SK-N-SH treated with all-trans-retinoic acid at 6 μM for 48 hours (cell line): ENCODE measurements around the gene PRC1.

Experiments
- ATAC-seq: fragments of 200-7000 bp; cut with Tn5 transposase; 3 replicates; pipeline ENCODE4 v1.9.1; 2020; ENCODE audit warnings: mild to moderate bottlenecking, moderate library complexity
- ARNTL ChIP-seq: fragments of 450-650 bp; formaldehyde crosslinking; IDR thresholded peaks from 2 replicates; pipeline ENCODE4 v1.5.0; 2020; ENCODE audit warnings: low read depth, mild to moderate bottlenecking, moderate library complexity, borderline replicate concordance
- BACH2 ChIP-seq: fragments of 250-450 bp; sonication (Bioruptor Pico); IDR thresholded peaks from 2 replicates; pipeline ENCODE4 v1.9.0; 2021; ENCODE audit warnings: mild to moderate bottlenecking, borderline replicate concordance
- CSDC2 ChIP-seq: fragments of 250-450 bp; sonication (Bioruptor Pico); IDR thresholded peaks from 2 replicates; pipeline ENCODE4 v1.5.0; 2020; ENCODE audit warnings: mild to moderate bottlenecking, moderate library complexity
- ESRRG ChIP-seq: fragments of 250-450 bp; sonication (Bioruptor Pico); IDR thresholded peaks from 2 replicates; pipeline ENCODE4 v1.6.1; 2021; ENCODE audit warnings: mild to moderate bottlenecking
- GLIS3 ChIP-seq: fragments of 250-450 bp; sonication (Bioruptor Pico); IDR thresholded peaks from 2 replicates; pipeline ENCODE4 v1.5.0; 2020; ENCODE audit warnings: mild to moderate bottlenecking, moderate library complexity
- ISL1 ChIP-seq: fragments of 250-450 bp; sonication (Bioruptor Pico); IDR thresholded peaks from 2 replicates; pipeline ENCODE4 v2.1.2; 2022; ENCODE audit warnings: mild to moderate bottlenecking, moderate library complexity
- OSR1 ChIP-seq: fragments of 250-450 bp; sonication (Bioruptor Pico); IDR thresholded peaks from 2 replicates; pipeline ENCODE4 v1.8.0; 2022; ENCODE audit warnings: moderate library complexity, mild to moderate bottlenecking, inconsistent platforms
- TCF4 ChIP-seq: fragments of 250-450 bp; sonication (Bioruptor Pico); IDR thresholded peaks from 2 replicates; pipeline ENCODE4 v1.8.0; 2021; ENCODE audit warnings: mild to moderate bottlenecking, moderate library complexity, borderline replicate concordance
- TOX ChIP-seq: fragments of 250-450 bp; sonication (Bioruptor Pico); IDR thresholded peaks from 2 replicates; pipeline ENCODE4 v1.8.0; 2021; ENCODE audit warnings: mild to moderate bottlenecking, moderate library complexity, borderline replicate concordance
- ZC3H10 ChIP-seq: fragments of 250-450 bp; sonication (Bioruptor Pico); IDR thresholded peaks from 2 replicates; pipeline ENCODE4 v1.5.1; 2021; ENCODE audit warnings: mild to moderate bottlenecking, moderate library complexity
- ZFP3 ChIP-seq: fragments of 250-450 bp; sonication (Bioruptor Pico); IDR thresholded peaks from 2 replicates; pipeline ENCODE4 v1.5.0; 2020; ENCODE audit warnings: mild to moderate bottlenecking, moderate library complexity
- ZFP30 ChIP-seq: fragments of 450-650 bp; formaldehyde crosslinking; IDR thresholded peaks from 2 replicates; pipeline ENCODE4 v1.5.0; 2022; ENCODE audit warnings: mild to moderate bottlenecking, moderate library complexity
- ZNF565 ChIP-seq: fragments of 450-650 bp; formaldehyde crosslinking; conservative IDR thresholded peaks from 2 replicates; pipeline ENCODE4 v1.5.0; 2020; ENCODE audit warnings: low read depth, mild to moderate bottlenecking, moderate library complexity
- ZNF70 ChIP-seq: fragments of 450-650 bp; formaldehyde crosslinking; IDR thresholded peaks from 2 replicates; pipeline ENCODE4 v1.5.0; 2020; ENCODE audit warnings: mild to moderate bottlenecking, moderate library complexity
- ZNF8 ChIP-seq: fragments of 450-650 bp; formaldehyde crosslinking; IDR thresholded peaks from 2 replicates; pipeline ENCODE4 v1.5.0; 2020; ENCODE audit warnings: mild to moderate bottlenecking, moderate library complexity
- TF ChIP-seq, protein P1 (sequence below): fragments of 250-450 bp; sonication (Bioruptor Pico); IDR thresholded peaks from 2 replicates; pipeline ENCODE4 v1.8.0; 2020; ENCODE audit warnings: mild to moderate bottlenecking, moderate library complexity, borderline replicate concordance
- TF ChIP-seq, protein P2 (sequence below): fragments of 250-450 bp; sonication (Bioruptor Pico); IDR thresholded peaks from 2 replicates; pipeline ENCODE4 v1.8.0; 2021; ENCODE audit warnings: low read depth, mild to moderate bottlenecking, moderate library complexity, borderline replicate concordance
- TF ChIP-seq, protein P3 (sequence below): fragments of 250-450 bp; sonication (Bioruptor Pico); IDR thresholded peaks from 2 replicates; pipeline ENCODE4 v1.5.1; 2021; ENCODE audit warnings: mild to moderate bottlenecking, moderate library complexity
- TF ChIP-seq, protein P4 (sequence below): fragments of 250-450 bp; sonication (Bioruptor Pico); IDR thresholded peaks from 2 replicates; pipeline ENCODE4 v1.5.0; 2020; ENCODE audit warnings: mild to moderate bottlenecking, moderate library complexity

Gene PRC1

DNA sequence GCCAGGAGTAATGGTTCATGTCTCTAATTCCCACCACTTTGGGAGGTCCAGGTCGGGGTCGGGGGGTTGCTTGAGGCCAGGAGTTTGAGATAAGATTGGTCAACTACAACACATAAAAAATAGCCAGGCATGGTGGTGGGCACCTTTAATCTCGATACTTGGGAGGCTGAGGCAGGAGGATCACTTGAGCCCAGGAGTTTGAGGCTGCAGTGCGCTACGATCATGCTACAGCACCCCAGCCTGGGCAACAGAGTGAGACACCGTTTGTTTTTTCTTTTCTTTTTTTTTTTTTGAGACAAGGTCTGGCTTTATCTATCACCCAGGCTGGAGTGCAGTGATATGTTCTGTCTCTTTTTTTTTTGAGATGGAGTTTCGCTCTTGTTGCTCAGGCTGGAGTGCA, 29.4 kb upstream of the PRC1 start:
- TF ChIP-seq ZNF70 (CRISPR knock-in tag) = no peak
- TF ChIP-seq GLIS3 (CRISPR knock-in tag) = no peak
- TF ChIP-seq BACH2 = no peak
- TF ChIP-seq TCF4 (CRISPR knock-in tag) = no peak
- TF ChIP-seq ZFP3 (CRISPR knock-in tag) = no peak
- TF ChIP-seq, protein P1, sequence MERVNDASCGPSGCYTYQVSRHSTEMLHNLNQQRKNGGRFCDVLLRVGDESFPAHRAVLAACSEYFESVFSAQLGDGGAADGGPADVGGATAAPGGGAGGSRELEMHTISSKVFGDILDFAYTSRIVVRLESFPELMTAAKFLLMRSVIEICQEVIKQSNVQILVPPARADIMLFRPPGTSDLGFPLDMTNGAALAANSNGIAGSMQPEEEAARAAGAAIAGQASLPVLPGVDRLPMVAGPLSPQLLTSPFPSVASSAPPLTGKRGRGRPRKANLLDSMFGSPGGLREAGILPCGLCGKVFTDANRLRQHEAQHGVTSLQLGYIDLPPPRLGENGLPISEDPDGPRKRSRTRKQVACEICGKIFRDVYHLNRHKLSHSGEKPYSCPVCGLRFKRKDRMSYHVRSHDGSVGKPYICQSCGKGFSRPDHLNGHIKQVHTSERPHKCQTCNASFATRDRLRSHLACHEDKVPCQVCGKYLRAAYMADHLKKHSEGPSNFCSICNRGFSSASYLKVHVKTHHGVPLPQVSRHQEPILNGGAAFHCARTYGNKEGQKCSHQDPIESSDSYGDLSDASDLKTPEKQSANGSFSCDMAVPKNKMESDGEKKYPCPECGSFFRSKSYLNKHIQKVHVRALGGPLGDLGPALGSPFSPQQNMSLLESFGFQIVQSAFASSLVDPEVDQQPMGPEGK (CRISPR knock-in tag) = no peak
- no peak for TF ChIP-seq ARNTL (CRISPR knock-in tag)
- no peak for TF ChIP-seq ZC3H10 (CRISPR knock-in tag)
- TF ChIP-seq, protein P2, sequence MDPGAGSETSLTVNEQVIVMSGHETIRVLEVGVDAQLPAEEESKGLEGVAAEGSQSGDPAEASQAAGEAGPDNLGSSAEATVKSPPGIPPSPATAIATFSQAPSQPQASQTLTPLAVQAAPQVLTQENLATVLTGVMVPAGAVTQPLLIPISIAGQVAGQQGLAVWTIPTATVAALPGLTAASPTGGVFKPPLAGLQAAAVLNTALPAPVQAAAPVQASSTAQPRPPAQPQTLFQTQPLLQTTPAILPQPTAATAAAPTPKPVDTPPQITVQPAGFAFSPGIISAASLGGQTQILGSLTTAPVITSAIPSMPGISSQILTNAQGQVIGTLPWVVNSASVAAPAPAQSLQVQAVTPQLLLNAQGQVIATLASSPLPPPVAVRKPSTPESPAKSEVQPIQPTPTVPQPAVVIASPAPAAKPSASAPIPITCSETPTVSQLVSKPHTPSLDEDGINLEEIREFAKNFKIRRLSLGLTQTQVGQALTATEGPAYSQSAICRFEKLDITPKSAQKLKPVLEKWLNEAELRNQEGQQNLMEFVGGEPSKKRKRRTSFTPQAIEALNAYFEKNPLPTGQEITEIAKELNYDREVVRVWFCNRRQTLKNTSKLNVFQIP (CRISPR knock-in tag) = no peak
- TF ChIP-seq, protein P3, sequence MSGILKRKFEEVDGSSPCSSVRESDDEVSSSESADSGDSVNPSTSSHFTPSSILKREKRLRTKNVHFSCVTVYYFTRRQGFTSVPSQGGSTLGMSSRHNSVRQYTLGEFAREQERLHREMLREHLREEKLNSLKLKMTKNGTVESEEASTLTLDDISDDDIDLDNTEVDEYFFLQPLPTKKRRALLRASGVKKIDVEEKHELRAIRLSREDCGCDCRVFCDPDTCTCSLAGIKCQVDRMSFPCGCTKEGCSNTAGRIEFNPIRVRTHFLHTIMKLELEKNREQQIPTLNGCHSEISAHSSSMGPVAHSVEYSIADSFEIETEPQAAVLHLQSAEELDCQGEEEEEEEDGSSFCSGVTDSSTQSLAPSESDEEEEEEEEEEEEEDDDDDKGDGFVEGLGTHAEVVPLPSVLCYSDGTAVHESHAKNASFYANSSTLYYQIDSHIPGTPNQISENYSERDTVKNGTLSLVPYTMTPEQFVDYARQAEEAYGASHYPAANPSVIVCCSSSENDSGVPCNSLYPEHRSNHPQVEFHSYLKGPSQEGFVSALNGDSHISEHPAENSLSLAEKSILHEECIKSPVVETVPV (CRISPR knock-in tag) = no peak
- TF ChIP-seq ZFP30 = no peak
- TF ChIP-seq, protein P4, sequence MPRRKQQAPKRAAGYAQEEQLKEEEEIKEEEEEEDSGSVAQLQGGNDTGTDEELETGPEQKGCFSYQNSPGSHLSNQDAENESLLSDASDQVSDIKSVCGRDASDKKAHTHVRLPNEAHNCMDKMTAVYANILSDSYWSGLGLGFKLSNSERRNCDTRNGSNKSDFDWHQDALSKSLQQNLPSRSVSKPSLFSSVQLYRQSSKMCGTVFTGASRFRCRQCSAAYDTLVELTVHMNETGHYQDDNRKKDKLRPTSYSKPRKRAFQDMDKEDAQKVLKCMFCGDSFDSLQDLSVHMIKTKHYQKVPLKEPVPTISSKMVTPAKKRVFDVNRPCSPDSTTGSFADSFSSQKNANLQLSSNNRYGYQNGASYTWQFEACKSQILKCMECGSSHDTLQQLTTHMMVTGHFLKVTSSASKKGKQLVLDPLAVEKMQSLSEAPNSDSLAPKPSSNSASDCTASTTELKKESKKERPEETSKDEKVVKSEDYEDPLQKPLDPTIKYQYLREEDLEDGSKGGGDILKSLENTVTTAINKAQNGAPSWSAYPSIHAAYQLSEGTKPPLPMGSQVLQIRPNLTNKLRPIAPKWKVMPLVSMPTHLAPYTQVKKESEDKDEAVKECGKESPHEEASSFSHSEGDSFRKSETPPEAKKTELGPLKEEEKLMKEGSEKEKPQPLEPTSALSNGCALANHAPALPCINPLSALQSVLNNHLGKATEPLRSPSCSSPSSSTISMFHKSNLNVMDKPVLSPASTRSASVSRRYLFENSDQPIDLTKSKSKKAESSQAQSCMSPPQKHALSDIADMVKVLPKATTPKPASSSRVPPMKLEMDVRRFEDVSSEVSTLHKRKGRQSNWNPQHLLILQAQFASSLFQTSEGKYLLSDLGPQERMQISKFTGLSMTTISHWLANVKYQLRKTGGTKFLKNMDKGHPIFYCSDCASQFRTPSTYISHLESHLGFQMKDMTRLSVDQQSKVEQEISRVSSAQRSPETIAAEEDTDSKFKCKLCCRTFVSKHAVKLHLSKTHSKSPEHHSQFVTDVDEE = no peak
- TF ChIP-seq CSDC2 (CRISPR knock-in tag) = no peak
- no peak for TF ChIP-seq ISL1 (CRISPR knock-in tag)
- TF ChIP-seq OSR1 (CRISPR knock-in tag) = no peak
- TF ChIP-seq ZNF8 = no peak
- TF ChIP-seq ESRRG (CRISPR knock-in tag) = no peak
- TF ChIP-seq, all 23 proteins: peak for 0
- ATAC-seq = no peak

DNA sequence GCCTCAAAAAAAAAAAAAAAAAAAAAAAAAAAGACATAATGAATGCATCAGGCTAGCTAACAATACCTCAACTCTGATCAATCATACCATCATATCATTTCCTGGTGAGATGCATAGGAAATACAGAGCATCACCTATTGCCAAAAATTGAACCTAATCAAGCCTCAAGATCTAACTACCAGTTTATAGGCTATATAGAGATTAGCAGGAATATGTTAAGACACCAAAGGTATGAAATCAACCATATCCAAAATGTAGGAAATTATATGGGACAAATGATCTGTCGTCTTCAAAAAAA, 28.4 kb upstream of the PRC1 start:
- TF ChIP-seq, protein P4 = no peak
- TF ChIP-seq, protein P3 (CRISPR knock-in tag) = no peak
- TF ChIP-seq ARNTL (CRISPR knock-in tag) (no peak), ESRRG (CRISPR knock-in tag) (no peak), TCF4 (CRISPR knock-in tag) (no peak), ZNF8 (no peak), TOX (CRISPR knock-in tag) (no peak), BACH2 (no peak), ZNF565 (no peak)
- no peak for ATAC-seq
